ENCODE results near the gene CYP3A7. TPM values are rescaled to one million over a fixed set of nuclear protein-coding genes. Genes with fewer than 3 reads are reported as not detected.

The CYP3A7 gene
- total and polyA plus RNA-seq, 9 of the 15 experiments (the other 6 are each of a cell fraction or from before 2014, with no cell fraction given) = 0.20 TPM; not detected in 8

DNA sequence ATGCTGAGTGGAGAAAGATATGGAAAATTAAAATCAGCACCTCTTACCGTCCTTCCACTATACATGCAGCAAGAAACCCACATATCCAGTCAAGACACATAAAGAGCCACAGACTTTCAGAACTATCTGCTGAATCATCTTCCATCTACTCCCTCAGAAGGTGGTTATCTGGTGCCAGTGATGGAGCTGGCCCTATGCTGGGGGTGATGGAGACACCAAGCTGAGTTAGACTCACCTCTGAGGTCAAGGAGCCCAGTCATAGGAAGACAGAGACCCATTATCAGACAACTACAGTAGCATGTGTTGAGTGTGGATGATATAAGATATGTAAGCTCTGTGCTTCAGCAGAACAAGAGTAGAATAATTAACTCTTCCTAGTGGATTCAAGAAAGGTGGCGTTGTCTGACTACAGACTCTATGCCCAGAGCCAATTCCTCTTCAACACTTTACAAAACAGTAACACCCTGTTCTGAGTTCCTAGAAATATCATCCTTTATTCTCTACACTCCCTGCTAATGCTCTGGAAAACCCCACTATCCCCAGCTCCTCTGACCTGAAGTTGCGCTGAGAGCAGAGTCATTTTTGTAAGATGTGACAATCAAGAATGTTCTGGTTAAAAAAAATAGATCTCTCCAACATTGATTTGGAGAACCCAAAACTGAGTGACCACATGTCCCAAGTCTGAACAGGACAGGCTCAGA, 69.5 kb downstream of the CYP3A7 start (continued):
- TF ChIP-seq SIN3A (IDR thresholded peaks at IDR 0.05; ENCODE audit: borderline replicate concordance in 2 of 2, control insufficient read depth in 1 of 2, low read depth in 2 of 2, low read length in 2 of 2) = no peak
- TF ChIP-seq EGR1 (conservative IDR thresholded peaks at IDR 0.05) = no peak; the same call in 1 of the 2 replicates
- no peak for TF ChIP-seq HMG20A (CRISPR knock-in tag; conservative IDR thresholded peaks at IDR 0.05)
- TF ChIP-seq, protein P1, sequence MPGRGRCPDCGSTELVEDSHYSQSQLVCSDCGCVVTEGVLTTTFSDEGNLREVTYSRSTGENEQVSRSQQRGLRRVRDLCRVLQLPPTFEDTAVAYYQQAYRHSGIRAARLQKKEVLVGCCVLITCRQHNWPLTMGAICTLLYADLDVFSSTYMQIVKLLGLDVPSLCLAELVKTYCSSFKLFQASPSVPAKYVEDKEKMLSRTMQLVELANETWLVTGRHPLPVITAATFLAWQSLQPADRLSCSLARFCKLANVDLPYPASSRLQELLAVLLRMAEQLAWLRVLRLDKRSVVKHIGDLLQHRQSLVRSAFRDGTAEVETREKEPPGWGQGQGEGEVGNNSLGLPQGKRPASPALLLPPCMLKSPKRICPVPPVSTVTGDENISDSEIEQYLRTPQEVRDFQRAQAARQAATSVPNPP (IDR thresholded peaks at IDR 0.05; ENCODE audit: borderline replicate concordance, insufficient read depth, insufficient read length) = no peak
- no peak for TF ChIP-seq HNRNPK (IDR thresholded peaks at IDR 0.05; ENCODE audit: low read depth, low read length, poor library complexity, severe bottlenecking)
- TF ChIP-seq RBM34 (IDR thresholded peaks at IDR 0.05; ENCODE audit: borderline replicate concordance, insufficient read depth, low read length) = no peak
- TF ChIP-seq, protein P2, sequence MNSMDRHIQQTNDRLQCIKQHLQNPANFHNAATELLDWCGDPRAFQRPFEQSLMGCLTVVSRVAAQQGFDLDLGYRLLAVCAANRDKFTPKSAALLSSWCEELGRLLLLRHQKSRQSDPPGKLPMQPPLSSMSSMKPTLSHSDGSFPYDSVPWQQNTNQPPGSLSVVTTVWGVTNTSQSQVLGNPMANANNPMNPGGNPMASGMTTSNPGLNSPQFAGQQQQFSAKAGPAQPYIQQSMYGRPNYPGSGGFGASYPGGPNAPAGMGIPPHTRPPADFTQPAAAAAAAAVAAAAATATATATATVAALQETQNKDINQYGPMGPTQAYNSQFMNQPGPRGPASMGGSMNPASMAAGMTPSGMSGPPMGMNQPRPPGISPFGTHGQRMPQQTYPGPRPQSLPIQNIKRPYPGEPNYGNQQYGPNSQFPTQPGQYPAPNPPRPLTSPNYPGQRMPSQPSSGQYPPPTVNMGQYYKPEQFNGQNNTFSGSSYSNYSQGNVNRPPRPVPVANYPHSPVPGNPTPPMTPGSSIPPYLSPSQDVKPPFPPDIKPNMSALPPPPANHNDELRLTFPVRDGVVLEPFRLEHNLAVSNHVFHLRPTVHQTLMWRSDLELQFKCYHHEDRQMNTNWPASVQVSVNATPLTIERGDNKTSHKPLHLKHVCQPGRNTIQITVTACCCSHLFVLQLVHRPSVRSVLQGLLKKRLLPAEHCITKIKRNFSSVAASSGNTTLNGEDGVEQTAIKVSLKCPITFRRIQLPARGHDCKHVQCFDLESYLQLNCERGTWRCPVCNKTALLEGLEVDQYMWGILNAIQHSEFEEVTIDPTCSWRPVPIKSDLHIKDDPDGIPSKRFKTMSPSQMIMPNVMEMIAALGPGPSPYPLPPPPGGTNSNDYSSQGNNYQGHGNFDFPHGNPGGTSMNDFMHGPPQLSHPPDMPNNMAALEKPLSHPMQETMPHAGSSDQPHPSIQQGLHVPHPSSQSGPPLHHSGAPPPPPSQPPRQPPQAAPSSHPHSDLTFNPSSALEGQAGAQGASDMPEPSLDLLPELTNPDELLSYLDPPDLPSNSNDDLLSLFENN (IDR thresholded peaks at IDR 0.05; ENCODE audit: low read depth in 2 of 2, low read length in 2 of 2) = peak in 1 of 2 experiments; percentile 84; a peak in 2 of 4 replicates
- peak; percentile 100 for TF ChIP-seq CBFA2T3 (IDR thresholded peaks at IDR 0.05)
- TF ChIP-seq, protein P3, sequence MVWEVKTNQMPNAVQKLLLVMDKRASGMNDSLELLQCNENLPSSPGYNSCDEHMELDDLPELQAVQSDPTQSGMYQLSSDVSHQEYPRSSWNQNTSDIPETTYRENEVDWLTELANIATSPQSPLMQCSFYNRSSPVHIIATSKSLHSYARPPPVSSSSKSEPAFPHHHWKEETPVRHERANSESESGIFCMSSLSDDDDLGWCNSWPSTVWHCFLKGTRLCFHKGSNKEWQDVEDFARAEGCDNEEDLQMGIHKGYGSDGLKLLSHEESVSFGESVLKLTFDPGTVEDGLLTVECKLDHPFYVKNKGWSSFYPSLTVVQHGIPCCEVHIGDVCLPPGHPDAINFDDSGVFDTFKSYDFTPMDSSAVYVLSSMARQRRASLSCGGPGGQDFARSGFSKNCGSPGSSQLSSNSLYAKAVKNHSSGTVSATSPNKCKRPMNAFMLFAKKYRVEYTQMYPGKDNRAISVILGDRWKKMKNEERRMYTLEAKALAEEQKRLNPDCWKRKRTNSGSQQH (CRISPR knock-in tag; IDR thresholded peaks at IDR 0.05) = no peak
- TF ChIP-seq PURB (CRISPR knock-in tag; IDR thresholded peaks at IDR 0.05; ENCODE audit: low read depth) = no peak
- peak; percentile 81 for TF ChIP-seq ZNF274 (IDR thresholded peaks at IDR 0.05; ENCODE audit: borderline replicate concordance, low read depth, low read length)
- TF ChIP-seq HDGF (IDR thresholded peaks at IDR 0.05) = no peak
- no peak for TF ChIP-seq KDM4B (IDR thresholded peaks at IDR 0.05; ENCODE audit: borderline replicate concordance in 2 of 2, low read depth in 1 of 2)
- TF ChIP-seq TEAD4 (IDR thresholded peaks at IDR 0.05; ENCODE audit: low read length) = peak; percentile 99
- TF ChIP-seq TEAD4 (CRISPR knock-in tag; IDR thresholded peaks at IDR 0.05; ENCODE audit: borderline replicate concordance) = no peak
- no peak for TF ChIP-seq DIDO1 (tag; IDR thresholded peaks at IDR 0.05; ENCODE audit: low read depth)
- TF ChIP-seq IFI16 (CRISPR knock-in tag; IDR thresholded peaks at IDR 0.05) = no peak
- no peak for TF ChIP-seq FUS (optimal IDR thresholded peaks at IDR 0.05; ENCODE audit: low read depth, low read length)
- peak; percentile 24; the same call in 1 of the 2 replicates for TF ChIP-seq BHLHE40 (IDR thresholded peaks at IDR 0.05; ENCODE audit: low read length)
